D721Med (cell line): ENCODE results near the gene TEX12.
"Not testable (repeated sequence)": the region's sequence is repeated elsewhere in the genome, so short reads cannot be mapped to it uniquely, and the experiment has no call there.

ENCODE experiments used
- DNase-seq: peaks from one replicate; pipeline ENCODE4 v3.0.0; 2011; ENCODE audit warnings: low spot score; ENCODE audit not compliant: insufficient read length
- FAIRE-seq: peaks from 2 replicates; lab custom pipeline; 2011; peaks lifted over from hg19 to GRCh38; lab: Jason Lieb, UNC
- TF ChIP-seq, protein P1 (sequence below): IDR thresholded peaks from 2 replicates; pipeline ENCODE4 v1.5.1; 2012; ENCODE audit warnings: mild to moderate bottlenecking, control low read depth; ENCODE audit not compliant: insufficient read depth; ENCODE audit errors: missing control alignments

Gene TEX12

DNA sequence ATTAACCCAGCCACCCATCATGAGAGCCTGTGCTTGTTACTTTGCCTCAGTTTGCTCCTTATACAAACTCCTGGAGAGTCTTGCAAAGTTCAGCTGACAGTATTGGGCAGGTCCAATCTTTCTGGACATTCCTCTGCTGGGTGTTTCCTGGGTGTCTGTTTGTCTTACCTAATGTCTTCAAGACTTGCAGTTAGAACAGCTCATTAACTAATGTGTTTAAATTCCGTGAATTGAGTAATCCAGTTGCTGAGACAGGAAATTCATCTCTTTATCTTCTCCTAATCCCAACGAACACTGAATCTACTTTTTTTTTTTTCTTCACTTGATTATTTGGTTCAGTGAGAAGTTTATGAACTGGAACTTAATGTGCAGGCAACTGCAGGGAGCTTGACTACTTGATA, 28.8 kb downstream of the TEX12 start:
- DNase-seq (no peak), FAIRE-seq (peak; percentile 44)
- TF ChIP-seq, protein P1, sequence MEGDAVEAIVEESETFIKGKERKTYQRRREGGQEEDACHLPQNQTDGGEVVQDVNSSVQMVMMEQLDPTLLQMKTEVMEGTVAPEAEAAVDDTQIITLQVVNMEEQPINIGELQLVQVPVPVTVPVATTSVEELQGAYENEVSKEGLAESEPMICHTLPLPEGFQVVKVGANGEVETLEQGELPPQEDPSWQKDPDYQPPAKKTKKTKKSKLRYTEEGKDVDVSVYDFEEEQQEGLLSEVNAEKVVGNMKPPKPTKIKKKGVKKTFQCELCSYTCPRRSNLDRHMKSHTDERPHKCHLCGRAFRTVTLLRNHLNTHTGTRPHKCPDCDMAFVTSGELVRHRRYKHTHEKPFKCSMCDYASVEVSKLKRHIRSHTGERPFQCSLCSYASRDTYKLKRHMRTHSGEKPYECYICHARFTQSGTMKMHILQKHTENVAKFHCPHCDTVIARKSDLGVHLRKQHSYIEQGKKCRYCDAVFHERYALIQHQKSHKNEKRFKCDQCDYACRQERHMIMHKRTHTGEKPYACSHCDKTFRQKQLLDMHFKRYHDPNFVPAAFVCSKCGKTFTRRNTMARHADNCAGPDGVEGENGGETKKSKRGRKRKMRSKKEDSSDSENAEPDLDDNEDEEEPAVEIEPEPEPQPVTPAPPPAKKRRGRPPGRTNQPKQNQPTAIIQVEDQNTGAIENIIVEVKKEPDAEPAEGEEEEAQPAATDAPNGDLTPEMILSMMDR: no peak

- DNase-seq: no peak
- TF ChIP-seq, protein P1: no peak
- FAIRE-seq: no peak
Measured at GRCh38 chr11:112196519-112197087, 29.4 kb downstream of the TEX12 start.

DNA sequence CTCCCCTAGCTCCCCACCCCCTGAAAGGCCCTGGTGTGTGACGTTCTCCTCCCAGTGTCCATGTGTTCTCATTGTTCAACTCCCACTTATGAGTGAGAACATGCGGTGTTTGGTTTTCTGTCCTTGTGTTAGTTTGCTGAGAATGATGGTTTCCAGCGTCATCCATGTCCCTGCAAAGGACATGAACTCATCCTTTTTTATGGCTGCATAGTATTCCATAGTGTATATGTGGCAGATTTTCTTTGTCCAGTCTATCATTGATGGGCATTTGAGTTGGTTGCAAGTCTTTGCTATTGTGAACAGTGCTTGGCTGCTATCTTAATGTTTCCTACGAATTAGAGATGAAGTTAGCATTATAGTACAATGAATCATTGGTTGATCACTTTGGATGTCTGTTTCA, 31.9 kb downstream of the TEX12 start:
- not testable (repeated sequence) for FAIRE-seq, DNase-seq

- FAIRE-seq (no peak), DNase-seq (no peak)
- TF ChIP-seq, protein P1: no peak
Measured at GRCh38 chr11:112200252-112200651, 33.1 kb downstream of the TEX12 start.

DNA sequence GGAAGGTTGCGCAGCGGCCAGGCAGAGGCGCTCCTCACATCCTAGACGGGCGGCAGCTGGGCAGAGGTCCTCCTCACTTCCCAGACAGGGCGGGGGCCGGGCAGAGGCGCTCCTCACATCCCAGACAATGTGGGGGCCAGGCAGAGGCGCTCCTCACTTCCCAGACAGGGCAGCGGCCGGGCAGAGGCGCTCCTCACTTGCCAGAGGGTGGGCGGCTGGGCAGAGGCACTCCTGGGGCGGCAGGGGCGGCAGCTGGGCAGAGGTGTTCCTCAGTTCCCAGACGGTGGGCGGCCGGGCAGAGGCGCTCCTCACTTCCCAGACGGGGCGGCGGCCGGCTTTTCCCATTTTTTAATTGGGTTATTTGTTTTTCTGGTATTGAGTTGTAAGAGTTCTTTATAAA, 38.9 kb downstream of the TEX12 start:
- DNase-seq (no peak), FAIRE-seq (no peak)
- TF ChIP-seq, protein P1: no peak

GRCh38 chr11:112210890-112211289, 43.7 kb downstream of the TEX12 start:
- DNase-seq: no peak
- TF ChIP-seq, protein P1: no peak
- no peak for FAIRE-seq

GRCh38 chr11:112211536-112211935, 44.4 kb downstream of the TEX12 start:
- TF ChIP-seq, protein P1: no peak
- DNase-seq: no peak
- FAIRE-seq: no peak

- TF ChIP-seq, protein P1: no peak
- FAIRE-seq (no peak), DNase-seq (no peak)
Measured at GRCh38 chr11:112212290-112212689, 45.1 kb downstream of the TEX12 start.
